ENCODE data around the gene PTPRN2.

DNA sequence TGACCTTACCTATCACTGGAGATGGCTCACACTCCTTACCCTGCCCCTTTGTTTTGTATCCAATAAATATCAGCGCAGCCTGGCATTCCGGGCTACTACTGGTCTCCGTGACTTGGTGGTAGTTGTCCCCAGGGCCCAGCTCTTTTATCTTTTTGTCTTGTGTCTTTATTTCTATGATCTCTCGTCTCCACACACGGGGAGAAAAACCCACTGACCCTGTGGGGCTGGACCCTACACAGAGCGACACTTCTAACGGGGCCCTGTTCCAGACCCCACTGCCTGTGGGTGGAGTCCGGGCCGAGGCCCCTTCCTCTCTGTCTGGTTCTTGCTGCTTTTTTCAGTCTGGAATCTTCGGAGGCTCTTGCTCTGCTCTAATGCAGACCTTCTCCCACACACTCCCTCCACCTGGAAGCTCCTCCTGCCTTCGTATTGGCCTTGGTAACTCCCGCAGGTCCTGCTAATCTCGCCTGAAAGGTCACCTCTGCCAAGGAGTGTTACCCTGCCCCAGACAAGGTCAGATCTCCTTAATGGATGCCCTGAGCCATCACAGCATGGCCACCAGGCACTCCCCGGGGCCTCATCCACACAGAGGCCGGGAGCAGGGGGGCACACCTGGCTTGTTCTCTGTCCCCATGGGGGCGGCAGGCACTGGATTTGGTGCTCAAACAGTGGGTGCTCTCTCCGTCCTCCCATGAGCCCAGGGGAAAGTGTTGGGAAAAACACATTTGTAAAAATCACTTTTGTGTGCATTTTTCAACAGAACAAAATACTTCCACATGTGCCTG, 531.7 kb downstream of the PTPRN2 start:
- no peak for TF ChIP-seq POLR2AphosphoS5 (IDR thresholded peaks at IDR 0.05; ENCODE audit: low read depth, low read length)
- TF ChIP-seq TAF7 (optimal IDR thresholded peaks at IDR 0.05; ENCODE audit: borderline replicate concordance, low read depth, low read length) = no peak
- no peak for TF ChIP-seq GABPA (IDR thresholded peaks at IDR 0.05; ENCODE audit: borderline replicate concordance, insufficient read depth, low read length)
- no peak for TF ChIP-seq ZNF274 (IDR thresholded peaks at IDR 0.05; ENCODE audit: borderline replicate concordance, extremely low read depth, low read length)

All from H1 (cell line).